Pancreas (tissue), 10 donors: ENCODE data around the gene RHCG. TPM values are rescaled to one million over a fixed set of nuclear protein-coding genes. Genes with fewer than 3 reads are reported as not detected.
A peak's percentile ranks its signal among the peaks of the same experiment; 100 is the strongest.

Experiments used
- ATAC-seq, 4 donors: fragments of 200-7000 bp; cut with Tn5 transposase; one replicate each; pipeline versions ENCODE4 v1.8.0 to v1.9.1; 2020; ENCODE audit warnings: mild to moderate bottlenecking in 4 of 4, moderate library complexity in 4 of 4
- DNase-seq, 6 donors: peaks; one replicate each; pipeline ENCODE4 v3.0.0-alpha.2; 2020
- FAIRE-seq: peaks from 2 replicates; lab custom pipeline; 2012; peaks lifted over from hg19 to GRCh38; lab: Jason Lieb, UNC
- H3K27ac ChIP-seq, 4 donors: fragments of 200-600 bp; sonication (generic); 1 replicate in 3 of 4; 2 replicates in 1 of 4; pipeline versions ENCODE4 v1.5.0 to v1.8.0; 2020
- H3K27me3 ChIP-seq, 4 donors: fragments of 200-600 bp; one replicate each; pipeline ENCODE4 v1.8.0; 2021
- H3K36me3 ChIP-seq, 3 donors: fragments of 200-600 bp; sonication (generic) in 1 of 3; one replicate each; pipeline versions ENCODE4 v1.5.0 to v1.8.0; 2020 to 2021
- H3K4me1 ChIP-seq, 3 donors: fragments of 200-600 bp; one replicate each; pipeline ENCODE4 v1.8.0; 2021
- H3K4me3 ChIP-seq, 4 donors: fragments of 200-600 bp; sonication (generic) in 2 of 4; one replicate each; pipeline versions ENCODE4 v1.5.0 to v1.8.0; 2020 to 2021
- H3K9me3 ChIP-seq, 4 donors: fragments of 200-600 bp; one replicate each; pipeline ENCODE4 v1.8.0; 2021
- CTCF ChIP-seq, 4 donors: fragments of 200-600 bp; sonication (generic) in 3 of 4; IDR thresholded peaks; one replicate each; pipeline versions ENCODE4 v1.5.0 to v1.8.0; 2021; ENCODE audit warnings: antibody characterized with exemption in 4 of 4
- WGBS, 2 donors: extraction: QIAGEN DNeasy Blood & Tissue Kit; methylation state at CpG; one replicate each; pipeline ENCODE4 v1.1.7; 2013; 5-methylcytosine and 5-hydroxymethylcytosine counted together
- intact Hi-C, 3 donors: fragments of 100-400 bp; cut with DNase I; formaldehyde crosslinking; loops; one replicate each; pipeline versions ENCODE4 v1.11.1 to v1.14.2; 2022
- polyA plus RNA-seq, 2 donors: library from polyadenylated mRNA; stranded (reverse); fragments of 200-250 nt; gene quantifications; one replicate each; pipeline ENCODE4 v1.2.3, GENCODE V29; 2013
- total RNA-seq, 6 donors: library from RNA; stranded (reverse); fragmentation: NEBNext Ultra II Directional in 4 of 6; extraction: Animal tissue kit (Norgen Biotek cat#: 25700) in 4 of 6; gene quantifications; one replicate each; pipeline versions ENCODE4 v1.2.1 to v1.2.4, GENCODE V29; 2021 to 2023
- donor health status: healthy with polysubstance abuse.
- donor health status: DM: no; HTN: no; CAD: no; lungs with moderate emphysema.
- donor health status: DM: no; HTN: no; CAD: no.
- donor health status: control.
- donor health status: control.
- donor health status: Bipolar disorder and iron deficiency.
- donor health status: DM: yes; HTN: yes; CAD: no.
- donor health status: DM: no; HTN: no; CAD: no.
- donor health status: DM: no; HTN: no; CAD: no.
- donor health status: DM: yes; HTN: yes; CAD: no.

The RHCG gene
- total and polyA plus RNA-seq, 8 donors, result 0.12 to 0.92 (median 0.73) TPM

DNA sequence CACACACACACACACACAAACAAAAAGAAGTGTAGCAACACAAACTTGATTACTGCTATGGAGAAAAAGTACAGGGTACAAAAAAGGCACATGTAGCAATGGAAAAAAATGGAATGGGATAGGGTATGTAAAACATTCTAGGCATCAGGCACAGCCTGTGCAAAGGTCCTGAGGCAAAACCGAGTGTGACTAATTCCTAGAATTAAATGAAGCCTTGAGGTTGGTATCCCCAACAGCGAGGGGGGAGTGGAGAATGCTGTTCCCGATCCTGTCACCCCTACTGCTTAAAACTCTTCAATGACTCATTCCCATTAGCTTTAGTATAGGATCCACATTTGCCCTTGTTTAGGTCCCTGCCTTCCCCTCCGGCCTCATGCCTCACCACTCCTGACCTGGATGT, 37.9 kb downstream of the RHCG start:
- no peaks in the 10 kb centered on the region for H3K9me3 ChIP-seq
- intact Hi-C loops, result no loop called here
- H3K4me3 ChIP-seq, result no peak overlapping the region
- no peaks in the 10 kb centered on the region for H3K27me3 ChIP-seq
- 73 to 74% methylated on average over 4 of the region's 4 CpGs for WGBS, 2 donors
- H3K4me1 ChIP-seq, result peaks cover 23 to 28% (median 25%) of the 10 kb centered on the region in 3 donors
- peak overlapping the region in 2 of 4 donors; percentile 62 to 65 for H3K27ac ChIP-seq
- no peaks in the 10 kb centered on the region for H3K36me3 ChIP-seq
- no peak for FAIRE-seq
- no peak for ATAC-seq
- no peak for DNase-seq
- TF ChIP-seq CTCF (IDR thresholded peaks at IDR 0.05), result no peak

GRCh38 chr15:89457086-89457485, 39.3 kb downstream of the RHCG start:
- no peaks in the 10 kb centered on the region for H3K27me3 ChIP-seq
- no peak for TF ChIP-seq CTCF (IDR thresholded peaks at IDR 0.05)
- H3K9me3 ChIP-seq, result no peaks in the 10 kb centered on the region
- H3K4me1 ChIP-seq, result peaks cover 28 to 35% (median 30%) of the 10 kb centered on the region in 3 donors
- H3K27ac ChIP-seq, result no peak overlapping the region
- intact Hi-C loops, result no loop called here
- FAIRE-seq (no peak), DNase-seq (no peak), ATAC-seq (peak in 2 of 4 donors; percentile 41 to 43)
- no peaks in the 10 kb centered on the region for H3K36me3 ChIP-seq
- no peak overlapping the region for H3K4me3 ChIP-seq

GRCh38 chr15:89455535-89455934, 40.8 kb downstream of the RHCG start:
- H3K36me3 ChIP-seq, result no peaks in the 10 kb centered on the region
- H3K4me1 ChIP-seq, result peaks cover 30% of the 10 kb centered on the region in 3 donors
- intact Hi-C loops, result no loop called here
- FAIRE-seq (no peak), DNase-seq (peak in 2 of 6 donors; percentile 50 to 75), ATAC-seq (peak; percentile 68 to 88 (median 76))
- no peaks in the 10 kb centered on the region for H3K27me3 ChIP-seq
- TF ChIP-seq CTCF (IDR thresholded peaks at IDR 0.05), result no peak
- WGBS, 2 donors, result 24 to 33% methylated on average over 1 of the region's 1 CpG
- no peaks in the 10 kb centered on the region for H3K9me3 ChIP-seq
- H3K4me3 ChIP-seq, result no peak overlapping the region
- peak overlapping the region in 3 of 4 donors; percentile 4 to 57 (median 38) for H3K27ac ChIP-seq

DNA sequence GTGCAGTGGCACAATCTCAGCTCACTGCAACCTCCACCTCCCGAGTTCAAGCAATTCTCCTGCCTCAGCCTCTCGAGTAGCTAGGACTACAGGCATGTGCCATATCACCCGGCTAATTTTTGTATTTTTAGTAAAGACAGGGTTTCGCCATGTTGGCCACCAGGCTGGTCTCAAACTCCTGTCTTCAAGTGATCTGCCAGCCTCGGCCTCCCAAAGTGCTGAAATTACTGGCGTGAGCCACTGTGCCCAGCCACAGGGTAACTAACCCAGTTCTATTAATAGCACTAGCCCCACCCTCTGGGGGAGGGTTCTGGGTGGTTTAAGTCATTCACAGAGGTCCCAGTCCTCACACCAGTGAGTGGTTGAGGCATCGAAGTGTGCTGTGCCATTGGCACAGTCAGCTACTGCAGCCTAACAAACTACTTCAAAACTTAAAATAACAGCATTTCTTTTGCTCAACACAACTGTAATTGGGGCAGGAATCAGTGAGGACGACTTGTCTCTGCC, 44.0 kb downstream of the RHCG start:
- Histone ChIP-seq H3K36me3 (no peaks in the 10 kb centered on the region), H3K4me3 (no peak overlapping the region), H3K27me3 (no peaks in the 10 kb centered on the region), H3K9me3 (no peaks in the 10 kb centered on the region), H3K27ac (no peak overlapping the region), H3K4me1 (peaks cover 13 to 30% (median 28%) of the 10 kb centered on the region in 3 donors)
- ATAC-seq (peak in 2 of 4 donors; percentile 44 to 61), DNase-seq (no peak), FAIRE-seq (no peak)
- WGBS, 2 donors, result 66 to 69% methylated on average over 8 of the region's 8 CpGs
- intact Hi-C loops, result no loop called here
- no peak for TF ChIP-seq CTCF (IDR thresholded peaks at IDR 0.05)

DNA sequence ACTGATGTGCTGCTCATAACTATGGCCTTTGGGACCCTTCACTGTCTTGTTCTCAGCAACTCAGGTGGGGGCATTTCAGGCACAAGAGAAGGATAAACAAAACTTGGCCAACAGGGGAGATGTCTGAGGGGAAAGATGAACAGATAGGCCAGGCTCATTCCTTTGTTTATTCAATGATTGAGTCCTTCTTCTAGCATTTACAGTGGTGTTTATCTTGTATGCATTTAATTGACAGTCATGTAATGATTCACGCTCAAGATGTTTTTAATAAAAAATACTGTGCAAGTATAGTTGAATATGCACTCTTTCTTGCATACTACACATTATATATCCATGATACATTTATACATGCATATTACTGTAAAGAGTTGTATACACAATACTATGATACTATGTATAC, 44.5 kb downstream of the RHCG start:
- ATAC-seq (no peak), DNase-seq (no peak), FAIRE-seq (no peak)
- no peak for TF ChIP-seq CTCF (IDR thresholded peaks at IDR 0.05)
- WGBS, 2 donors, result 52 to 63% methylated on average over 1 of the region's 1 CpG
- H3K9me3 ChIP-seq, result no peaks in the 10 kb centered on the region
- intact Hi-C loops, result no loop called here
- H3K4me3 ChIP-seq, result no peak overlapping the region
- peaks cover 14 to 35% (median 32%) of the 10 kb centered on the region in 3 donors for H3K4me1 ChIP-seq
- H3K27me3 ChIP-seq, result no peaks in the 10 kb centered on the region
- no peak overlapping the region for H3K27ac ChIP-seq
- no peaks in the 10 kb centered on the region for H3K36me3 ChIP-seq
